SK-N-MC (cell line): ENCODE data around the gene SLC25A28.
"Not testable (repeated sequence)": the region's sequence is repeated elsewhere in the genome, so short reads cannot be mapped to it uniquely, and the experiment has no call there.

ENCODE experiments used
- DNase-seq: peaks from one replicate; pipeline ENCODE4 v3.0.0-alpha.2; 2011; ENCODE audit warnings: low read depth, low spot score
- H3K27ac ChIP-seq: fragments of 200-600 bp; sonication (generic); 2 replicates; pipeline ENCODE4 v1.5.1; 2016; ENCODE audit warnings: mixed run types
- H3K36me3 ChIP-seq: fragments of 200-600 bp; sonication (generic); 2 replicates; pipeline ENCODE4 v1.6.1; 2017; ENCODE audit warnings: antibody characterized with exemption, low read length, mixed read lengths; ENCODE audit not compliant: insufficient read depth
- H3K4me3 ChIP-seq: fragments of 200-600 bp; sonication (generic); 2 replicates; pipeline ENCODE4 v1.5.1; 2016
- H3K9ac ChIP-seq: fragments of 200-600 bp; sonication (generic); 2 replicates; pipeline ENCODE4 v1.8.0; 2017; ENCODE audit warnings: mixed run types, mixed read lengths; ENCODE audit not compliant: insufficient read length
- H3K9me3 ChIP-seq: fragments of 200-600 bp; sonication (generic); 2 replicates; pipeline ENCODE4 v1.6.1; 2017; ENCODE audit warnings: low read depth, mild to moderate bottlenecking, antibody characterized with exemption, low read length, moderate library complexity, mixed read lengths
- EZH2 ChIP-seq: fragments of 200-600 bp; sonication (generic); IDR thresholded peaks from one replicate; pipeline ENCODE4 v1.6.1; 2017; ENCODE audit warnings: antibody characterized with exemption
- FOXP2 ChIP-seq: optimal IDR thresholded peaks from 2 replicates; pipeline ENCODE3; 2011; ENCODE audit warnings: mild to moderate bottlenecking, moderate library complexity; ENCODE audit not compliant: insufficient read depth; ENCODE audit errors: extremely low read length, control extremely low read depth
- POLR2AphosphoS5 ChIP-seq: IDR thresholded peaks from 2 replicates; pipeline ENCODE4 v1.6.1; 2012; ENCODE audit warnings: mild to moderate bottlenecking, low read depth, low read length, borderline replicate concordance

The SLC25A28 gene

DNA sequence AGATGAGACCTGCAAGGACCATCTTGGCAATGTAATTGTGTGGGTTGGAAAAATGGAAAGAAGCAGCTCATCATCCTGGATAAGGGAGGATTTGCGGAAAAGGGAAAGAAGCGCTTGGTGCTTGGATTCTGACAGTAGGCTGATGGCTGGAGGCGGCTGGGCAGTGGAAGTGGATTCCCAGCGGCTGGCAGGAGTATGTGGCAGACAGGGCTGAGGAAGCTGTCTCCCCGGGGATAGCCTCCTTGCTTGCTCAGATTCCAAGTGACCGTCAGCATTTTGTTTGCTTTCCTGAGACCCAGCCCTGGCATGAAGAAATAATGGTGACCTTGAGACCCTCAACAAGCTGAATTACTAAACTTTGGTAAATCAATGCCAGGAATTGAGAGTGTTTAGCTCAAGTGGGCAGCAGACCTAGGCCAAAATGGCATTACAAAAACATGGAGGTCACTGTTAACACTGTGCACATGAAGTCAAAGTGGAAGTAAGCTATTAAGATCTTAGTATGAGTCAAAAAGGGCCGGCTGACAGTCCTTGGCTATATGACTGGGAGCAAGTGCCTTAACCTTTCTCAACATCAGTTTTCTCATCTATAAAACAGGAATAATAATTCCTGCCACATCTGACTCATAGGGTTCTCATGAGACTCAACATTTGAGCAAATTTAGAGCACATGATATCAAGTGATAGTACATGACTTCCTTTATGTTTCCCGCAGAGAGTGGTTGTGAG lies 21.3 kb downstream of the SLC25A28 start:
- no peak for DNase-seq
- no peak overlapping the region for H3K9ac ChIP-seq
- no peaks in the 10 kb centered on the region for H3K9me3 ChIP-seq
- H3K4me3 ChIP-seq: no peak overlapping the region
- H3K27ac ChIP-seq: no peak overlapping the region
- H3K36me3 ChIP-seq: no peaks in the 10 kb centered on the region
- TF ChIP-seq FOXP2 (no peak), EZH2 (no peak), POLR2AphosphoS5 (no peak)

DNA sequence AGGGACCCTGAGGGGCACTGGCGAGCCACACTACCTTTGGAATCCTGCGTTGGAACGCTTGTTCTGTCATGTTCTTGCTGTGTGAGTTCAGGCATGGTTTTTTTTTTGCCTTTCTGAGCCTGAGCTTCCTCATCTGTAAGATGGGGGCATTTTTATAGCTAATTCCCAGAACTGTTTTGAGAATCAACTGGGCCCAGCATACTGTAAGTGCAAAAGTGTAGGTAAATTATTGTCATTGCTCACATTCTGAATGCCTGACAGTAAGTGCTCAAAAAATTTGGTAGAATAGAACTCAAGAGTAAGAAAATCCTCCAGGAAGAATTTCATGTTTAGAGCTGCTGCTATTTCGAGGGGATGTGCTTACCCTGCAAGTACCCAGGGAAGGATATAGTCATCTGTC lies 22.2 kb downstream of the SLC25A28 start:
- H3K9me3 ChIP-seq: no peaks in the 10 kb centered on the region
- H3K9ac ChIP-seq: no peak overlapping the region
- H3K4me3 ChIP-seq: no peak overlapping the region
- H3K27ac ChIP-seq: no peak overlapping the region
- DNase-seq: no peak
- TF ChIP-seq POLR2AphosphoS5: no peak
- no peak for TF ChIP-seq FOXP2
- TF ChIP-seq EZH2: no peak
- H3K36me3 ChIP-seq: no peaks in the 10 kb centered on the region

GRCh38 chr10:99596708-99597107 lies 23.5 kb downstream of the SLC25A28 start:
- not testable (repeated sequence) for H3K9me3 ChIP-seq, H3K4me3 ChIP-seq, H3K36me3 ChIP-seq, DNase-seq, H3K27ac ChIP-seq, H3K9ac ChIP-seq

GRCh38 chr10:99595770-99596465 lies 24.3 kb downstream of the SLC25A28 start:
- no peak for TF ChIP-seq EZH2
- no peak for TF ChIP-seq POLR2AphosphoS5
- TF ChIP-seq FOXP2: no peak
- Histone ChIP-seq H3K4me3 (no peak overlapping the region), H3K9me3 (no peaks in the 10 kb centered on the region), H3K9ac (no peak overlapping the region), H3K36me3 (no peaks in the 10 kb centered on the region), H3K27ac (no peak overlapping the region)
- DNase-seq: no peak

DNA sequence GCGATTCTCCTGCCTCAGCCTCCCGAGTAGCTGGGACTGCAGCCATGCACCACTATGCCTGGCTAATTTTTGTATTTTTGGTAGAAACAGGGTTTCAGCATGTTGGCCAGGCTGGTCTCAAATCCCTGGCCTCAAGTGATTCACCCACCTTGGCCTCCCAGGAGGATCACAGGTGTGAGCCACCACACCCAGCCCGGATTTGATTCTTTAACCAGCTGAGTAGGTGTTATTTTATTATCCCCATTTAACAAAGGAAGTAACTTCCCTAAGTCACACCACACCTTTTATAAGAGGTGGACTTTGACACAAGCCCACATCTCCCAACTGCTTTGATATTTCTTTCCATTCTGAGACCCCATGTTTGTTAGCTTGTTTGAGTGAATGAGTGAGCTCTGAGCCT lies 25.0 kb downstream of the SLC25A28 start:
- Histone ChIP-seq H3K4me3 (no peak overlapping the region), H3K9me3 (no peaks in the 10 kb centered on the region), H3K27ac (no peak overlapping the region), H3K36me3 (no peaks in the 10 kb centered on the region), H3K9ac (no peak overlapping the region)
- no peak for TF ChIP-seq POLR2AphosphoS5
- TF ChIP-seq FOXP2: no peak
- no peak for TF ChIP-seq EZH2
- no peak for DNase-seq

- H3K9ac ChIP-seq: no peak overlapping the region
- H3K27ac ChIP-seq: no peak overlapping the region
- no peak for TF ChIP-seq FOXP2
- no peak for TF ChIP-seq EZH2
- TF ChIP-seq POLR2AphosphoS5: no peak
- H3K36me3 ChIP-seq: no peaks in the 10 kb centered on the region
- H3K4me3 ChIP-seq: no peak overlapping the region
- H3K9me3 ChIP-seq: no peaks in the 10 kb centered on the region
- no peak for DNase-seq
These were observed 26.9 kb downstream of the SLC25A28 start for GRCh38 chr10:99593312-99593711.

- no peak overlapping the region for H3K4me3 ChIP-seq
- no peak for TF ChIP-seq EZH2
- TF ChIP-seq FOXP2: no peak
- no peak for TF ChIP-seq POLR2AphosphoS5
- H3K9ac ChIP-seq: no peak overlapping the region
- H3K9me3 ChIP-seq: no peaks in the 10 kb centered on the region
- no peak for DNase-seq
- H3K27ac ChIP-seq: no peak overlapping the region
- H3K36me3 ChIP-seq: no peaks in the 10 kb centered on the region
These were observed 29.4 kb downstream of the SLC25A28 start for GRCh38 chr10:99590799-99591198.

DNA sequence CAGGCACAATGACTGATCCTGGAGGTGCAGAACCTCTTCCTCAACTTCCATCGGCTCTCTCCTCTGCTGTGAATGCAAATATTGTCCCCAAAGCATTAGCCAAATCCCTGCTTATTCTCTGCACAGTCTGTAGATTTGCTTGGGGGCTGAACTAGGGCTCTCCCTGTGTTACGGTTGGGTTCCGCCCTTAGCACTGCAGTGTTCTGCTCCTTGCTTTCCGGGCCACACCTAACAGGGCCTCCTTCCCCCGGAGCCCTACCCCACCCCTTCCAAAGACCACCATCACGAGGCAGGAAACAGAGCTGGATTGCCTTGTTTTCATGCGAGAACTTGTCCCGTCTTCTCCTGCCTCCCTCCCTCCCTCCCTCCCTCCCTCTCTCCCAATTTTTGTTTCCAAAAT lies 36.6 kb downstream of the SLC25A28 start:
- TF ChIP-seq EZH2 (no peak), FOXP2 (no peak), POLR2AphosphoS5 (no peak)
- H3K36me3 ChIP-seq: no peaks in the 10 kb centered on the region
- no peaks in the 10 kb centered on the region for H3K9me3 ChIP-seq
- DNase-seq: no peak
- H3K4me3 ChIP-seq: no peak overlapping the region
- no peak overlapping the region for H3K9ac ChIP-seq
- no peak overlapping the region for H3K27ac ChIP-seq

DNA sequence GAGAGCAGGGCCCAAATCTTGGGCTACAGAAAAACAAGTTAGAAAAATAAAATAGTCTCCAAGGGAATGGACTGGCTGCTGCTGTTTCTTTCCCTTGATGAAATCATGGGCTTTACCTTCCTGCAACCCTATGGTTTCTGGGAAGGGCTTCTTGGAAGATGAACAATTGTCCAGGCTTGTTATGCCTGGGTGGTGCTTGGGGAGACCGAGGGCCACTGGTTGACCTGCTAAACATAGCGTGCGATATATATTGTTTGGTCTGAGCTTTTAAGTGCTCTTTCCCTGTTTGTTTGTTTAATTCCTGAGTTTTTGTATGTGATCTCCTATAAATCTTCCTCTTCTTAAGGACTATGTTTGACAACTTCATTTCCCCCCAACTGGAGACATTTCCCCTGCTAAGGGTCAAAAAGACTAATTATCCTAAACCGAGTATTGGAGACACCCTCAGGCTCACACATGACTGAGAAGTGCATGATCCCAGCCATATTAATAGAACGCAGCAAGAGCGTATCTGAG lies 37.9 kb downstream of the SLC25A28 start:
- Histone ChIP-seq H3K27ac (no peak overlapping the region), H3K9me3 (no peaks in the 10 kb centered on the region), H3K9ac (no peak overlapping the region), H3K4me3 (no peak overlapping the region), H3K36me3 (no peaks in the 10 kb centered on the region)
- TF ChIP-seq EZH2 (no peak), POLR2AphosphoS5 (no peak), FOXP2 (no peak)
- DNase-seq: no peak
